ENCODE measurements around the gene CCDC201. TPM values are rescaled to one million over a fixed set of nuclear protein-coding genes. Genes with fewer than 3 reads are reported as not detected.

CCDC201 gene
- total RNA-seq, 2 experiments from 2014 or later: not detected

DNA sequence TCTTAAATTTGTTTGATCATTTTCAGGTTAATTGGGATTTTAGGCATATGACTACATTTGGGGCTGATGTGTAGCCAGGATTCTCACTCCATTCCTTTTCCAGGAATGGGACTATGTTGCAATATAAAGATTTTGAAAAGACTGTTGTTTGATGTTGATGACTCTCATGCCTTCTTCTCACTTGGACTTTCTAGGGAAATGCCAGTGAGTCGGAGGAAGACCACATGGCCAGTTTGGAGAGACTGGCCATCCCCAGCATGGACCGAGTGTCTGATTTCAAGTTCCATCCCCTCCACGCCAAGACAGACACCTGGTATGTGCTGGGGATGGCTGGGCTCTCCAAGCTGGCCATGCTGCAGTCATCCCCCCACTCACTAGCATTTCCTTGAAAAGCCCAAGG, 42.7 kb upstream of the CCDC201 start:
- Mint-ChIP-seq H3K9me3 (no peaks in the 10 kb centered on the region), H3K27me3 (peaks cover 64% of the 10 kb centered on the region), H3K4me1 (ENCODE audit: low read depth) (no peaks in the 10 kb centered on the region), H3K4me3 (no peak overlapping the region), H3K27ac (no peak overlapping the region), H3K36me3 (ENCODE audit: low read depth) (no peaks in the 10 kb centered on the region)
- H3K4me1 ChIP-seq (ENCODE audit: insufficient read depth, low read length): peaks cover 15% of the 10 kb centered on the region
- TF ChIP-seq, protein P1, sequence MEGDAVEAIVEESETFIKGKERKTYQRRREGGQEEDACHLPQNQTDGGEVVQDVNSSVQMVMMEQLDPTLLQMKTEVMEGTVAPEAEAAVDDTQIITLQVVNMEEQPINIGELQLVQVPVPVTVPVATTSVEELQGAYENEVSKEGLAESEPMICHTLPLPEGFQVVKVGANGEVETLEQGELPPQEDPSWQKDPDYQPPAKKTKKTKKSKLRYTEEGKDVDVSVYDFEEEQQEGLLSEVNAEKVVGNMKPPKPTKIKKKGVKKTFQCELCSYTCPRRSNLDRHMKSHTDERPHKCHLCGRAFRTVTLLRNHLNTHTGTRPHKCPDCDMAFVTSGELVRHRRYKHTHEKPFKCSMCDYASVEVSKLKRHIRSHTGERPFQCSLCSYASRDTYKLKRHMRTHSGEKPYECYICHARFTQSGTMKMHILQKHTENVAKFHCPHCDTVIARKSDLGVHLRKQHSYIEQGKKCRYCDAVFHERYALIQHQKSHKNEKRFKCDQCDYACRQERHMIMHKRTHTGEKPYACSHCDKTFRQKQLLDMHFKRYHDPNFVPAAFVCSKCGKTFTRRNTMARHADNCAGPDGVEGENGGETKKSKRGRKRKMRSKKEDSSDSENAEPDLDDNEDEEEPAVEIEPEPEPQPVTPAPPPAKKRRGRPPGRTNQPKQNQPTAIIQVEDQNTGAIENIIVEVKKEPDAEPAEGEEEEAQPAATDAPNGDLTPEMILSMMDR (IDR thresholded peaks at IDR 0.05): no peak
- ChIA-PET POLR2A (no interaction called here), CTCF (no interaction called here)
- peaks cover 0 to 4% of the 10 kb centered on the region in 2 experiments for H3K9me3 ChIP-seq (ENCODE audit: control insufficient read depth in 1 of 2, insufficient read depth in 1 of 2, low read length in 2 of 2)
- intact Hi-C loops (cut with DNase I, micrococcal nuclease): loop anchor here in 1 of 2 experiments (2.0 to 5.0 kb wide), 4 partner anchors 192 to 1907 kb away; no protein-coding TSS in a partner anchor
- no peak for DNase-seq
- ATAC-seq (ENCODE audit: poor library complexity): no peak
- H3K27me3 ChIP-seq (ENCODE audit: control insufficient read depth in 1 of 2, insufficient read depth in 2 of 2, low read length in 2 of 2): peaks cover 23 to 36% of the 10 kb centered on the region in 2 experiments
- no peak overlapping the region for H3K4me3 ChIP-seq (ENCODE audit: low read length)
- H3K36me3 ChIP-seq (ENCODE audit: insufficient read depth, low read length): no peaks in the 10 kb centered on the region
- H3K27ac ChIP-seq (ENCODE audit: low read depth in 1 of 2, low read length in 2 of 2): no peak overlapping the region

DNA sequence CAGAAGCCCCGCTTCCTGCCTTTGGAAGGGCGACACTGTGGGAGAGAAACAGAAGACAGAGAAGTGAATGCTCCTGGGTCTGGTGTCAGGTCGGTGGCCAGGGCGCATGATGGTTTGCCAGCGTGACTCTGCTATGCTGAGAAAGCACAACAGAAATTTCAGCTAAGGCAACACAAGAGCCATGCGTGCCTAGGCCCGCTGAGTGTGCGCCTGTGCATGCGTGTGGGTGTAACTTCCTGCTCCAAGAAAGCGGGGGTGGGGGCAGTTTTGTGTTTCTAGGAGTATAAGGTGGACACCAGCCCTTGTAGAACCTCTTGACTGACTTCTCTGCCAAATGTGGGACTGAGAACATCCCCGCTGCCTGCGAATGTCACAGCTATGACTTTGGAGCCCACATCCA, 42.0 kb upstream of the CCDC201 start:
- TF ChIP-seq, protein P1 (IDR thresholded peaks at IDR 0.05): no peak
- Histone ChIP-seq H3K27me3 (ENCODE audit: control insufficient read depth in 1 of 2, insufficient read depth in 2 of 2, low read length in 2 of 2) (peaks cover 18 to 31% of the 10 kb centered on the region in 2 experiments), H3K9me3 (ENCODE audit: control insufficient read depth in 1 of 2, insufficient read depth in 1 of 2, low read length in 2 of 2) (peaks cover 0 to 4% of the 10 kb centered on the region in 2 experiments), H3K4me3 (ENCODE audit: low read length) (no peak overlapping the region), H3K36me3 (ENCODE audit: insufficient read depth, low read length) (no peaks in the 10 kb centered on the region), H3K4me1 (ENCODE audit: insufficient read depth, low read length) (peaks cover 15% of the 10 kb centered on the region), H3K27ac (ENCODE audit: low read depth in 1 of 2, low read length in 2 of 2) (no peak overlapping the region)
- intact Hi-C loops (cut with DNase I, micrococcal nuclease): loop anchor here in 1 of 2 experiments (5.0 kb wide), 2 partner anchors 192 to 1907 kb away; no protein-coding TSS in a partner anchor
- Mint-ChIP-seq H3K4me3 (no peak overlapping the region), H3K4me1 (ENCODE audit: low read depth) (no peaks in the 10 kb centered on the region), H3K27ac (no peak overlapping the region), H3K9me3 (no peaks in the 10 kb centered on the region), H3K27me3 (peaks cover 58% of the 10 kb centered on the region), H3K36me3 (ENCODE audit: low read depth) (no peaks in the 10 kb centered on the region)
- DNase-seq (no peak), ATAC-seq (ENCODE audit: poor library complexity) (no peak)
- POLR2A ChIA-PET: no interaction called here
- CTCF ChIA-PET: no interaction called here

DNA sequence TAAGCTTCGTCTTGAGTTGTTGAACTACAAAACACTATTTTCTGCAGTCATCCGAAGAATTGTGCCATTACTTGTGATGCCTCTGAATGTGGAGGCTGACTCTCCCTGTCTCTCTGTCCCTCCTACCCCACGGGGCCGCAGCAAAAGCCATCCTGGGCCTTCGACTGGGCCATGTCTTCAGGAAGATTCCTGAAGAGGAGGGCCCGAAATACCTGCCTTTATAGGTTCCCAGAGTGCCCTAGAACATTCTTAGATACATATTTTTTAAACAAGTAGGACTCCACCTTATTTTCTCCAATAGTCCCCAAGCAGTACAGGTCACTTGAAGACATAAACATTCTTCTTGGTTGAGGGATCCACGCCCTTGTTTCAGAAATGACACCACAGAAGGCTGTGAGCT, 40.1 kb upstream of the CCDC201 start:
- POLR2A ChIA-PET: no interaction called here

More for the DNA sequence above, 40.1 kb upstream of the CCDC201 start:
- H3K9me3 ChIP-seq (ENCODE audit: control insufficient read depth in 1 of 2, insufficient read depth in 1 of 2, low read length in 2 of 2): peaks cover 0 to 4% of the 10 kb centered on the region in 2 experiments
- peaks cover 3 to 12% of the 10 kb centered on the region in 2 experiments for H3K27me3 ChIP-seq (ENCODE audit: control insufficient read depth in 1 of 2, insufficient read depth in 2 of 2, low read length in 2 of 2)
- no peak overlapping the region for H3K4me3 Mint-ChIP-seq
- ATAC-seq (ENCODE audit: poor library complexity): no peak
- no peak overlapping the region for H3K27ac ChIP-seq (ENCODE audit: low read depth in 1 of 2, low read length in 2 of 2)
- no peaks in the 10 kb centered on the region for H3K4me1 Mint-ChIP-seq (ENCODE audit: low read depth)
- CTCF ChIA-PET: no interaction called here
- no peak for DNase-seq
- peaks cover 6% of the 10 kb centered on the region for H3K4me1 ChIP-seq (ENCODE audit: insufficient read depth, low read length)
- no peak overlapping the region for H3K27ac Mint-ChIP-seq
- no peaks in the 10 kb centered on the region for H3K9me3 Mint-ChIP-seq
- TF ChIP-seq, protein P1 (IDR thresholded peaks at IDR 0.05): no peak
- peaks cover 44% of the 10 kb centered on the region for H3K27me3 Mint-ChIP-seq
- no peaks in the 10 kb centered on the region for H3K36me3 ChIP-seq (ENCODE audit: insufficient read depth, low read length)
- H3K36me3 Mint-ChIP-seq (ENCODE audit: low read depth): no peaks in the 10 kb centered on the region
- intact Hi-C loops (cut with DNase I, micrococcal nuclease): no loop called here
- H3K4me3 ChIP-seq (ENCODE audit: low read length): no peak overlapping the region
